Stimulated activated CD8-positive, alpha-beta memory T cell treated with anti-CD3 and anti-CD28 coated beads, Interleukin-2, amount 100 ng/mL, for 48 hours (primary cell): ENCODE measurements around the gene DNMT3L.
"Not testable (repeated sequence)": the region's sequence is repeated elsewhere in the genome, so short reads cannot be mapped to it uniquely, and the experiment has no call there.

Experiments used
- DNase-seq, 2 donors: peaks; one replicate each; pipeline ENCODE4 v3.0.0-alpha.2; 2020; ENCODE audit warnings: low read depth in 2 of 2

The DNMT3L gene

GRCh38 chr21:44295163-44295573 lies 33.5 kb upstream of the DNMT3L start:
- no peak for DNase-seq

- no peak for DNase-seq
These were observed 32.9 kb upstream of the DNMT3L start for GRCh38 chr21:44294391-44295162.

DNA sequence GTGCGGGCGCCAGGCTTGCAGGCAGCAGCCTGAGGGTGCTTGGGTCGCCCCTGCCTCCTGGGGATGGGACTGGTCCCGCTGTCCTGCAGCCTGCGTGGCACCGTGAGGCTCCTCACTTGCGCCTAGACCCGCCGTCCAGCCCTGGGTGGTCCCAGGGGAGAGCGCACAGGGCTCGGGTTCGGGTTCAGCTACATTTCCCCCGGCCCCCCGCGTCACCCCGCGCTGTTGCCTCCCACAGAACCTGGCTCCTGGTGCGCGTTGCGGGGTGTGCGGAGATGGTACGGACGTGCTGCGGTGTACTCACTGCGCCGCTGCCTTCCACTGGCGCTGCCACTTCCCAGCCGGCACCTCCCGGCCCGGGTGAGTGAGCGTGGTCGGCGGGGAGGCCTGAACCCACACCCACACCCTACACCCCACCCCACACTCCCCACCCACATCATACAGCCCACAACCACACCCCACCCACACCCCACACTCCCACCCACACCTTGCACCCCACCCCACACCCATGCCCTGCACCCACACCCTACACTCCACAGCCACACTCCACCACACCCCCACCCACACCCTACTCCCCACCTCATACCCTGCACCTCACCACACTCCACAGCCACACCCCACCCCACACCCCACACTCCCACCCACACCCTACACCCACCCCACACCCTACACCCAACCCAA lies 32.0 kb upstream of the DNMT3L start:
- DNase-seq: no peak

DNA sequence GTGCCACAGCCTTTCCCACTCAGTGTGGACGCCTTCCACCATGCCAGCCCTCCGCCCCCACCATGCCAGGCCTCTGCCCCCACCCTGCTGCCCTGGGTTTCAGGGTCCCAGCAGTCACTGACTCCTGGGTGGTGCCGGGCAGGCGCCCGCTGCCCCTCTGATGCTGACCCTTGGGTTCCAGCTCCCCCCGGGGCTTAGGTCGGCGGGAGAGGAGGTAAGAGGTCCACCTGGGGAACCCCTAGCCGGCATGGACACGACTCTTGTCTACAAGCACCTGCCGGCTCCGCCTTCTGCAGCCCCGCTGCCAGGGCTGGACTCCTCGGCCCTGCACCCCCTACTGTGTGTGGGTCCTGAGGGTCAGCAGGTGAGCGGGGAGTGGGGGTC lies 31.1 kb upstream of the DNMT3L start:
- no peak for DNase-seq

DNA sequence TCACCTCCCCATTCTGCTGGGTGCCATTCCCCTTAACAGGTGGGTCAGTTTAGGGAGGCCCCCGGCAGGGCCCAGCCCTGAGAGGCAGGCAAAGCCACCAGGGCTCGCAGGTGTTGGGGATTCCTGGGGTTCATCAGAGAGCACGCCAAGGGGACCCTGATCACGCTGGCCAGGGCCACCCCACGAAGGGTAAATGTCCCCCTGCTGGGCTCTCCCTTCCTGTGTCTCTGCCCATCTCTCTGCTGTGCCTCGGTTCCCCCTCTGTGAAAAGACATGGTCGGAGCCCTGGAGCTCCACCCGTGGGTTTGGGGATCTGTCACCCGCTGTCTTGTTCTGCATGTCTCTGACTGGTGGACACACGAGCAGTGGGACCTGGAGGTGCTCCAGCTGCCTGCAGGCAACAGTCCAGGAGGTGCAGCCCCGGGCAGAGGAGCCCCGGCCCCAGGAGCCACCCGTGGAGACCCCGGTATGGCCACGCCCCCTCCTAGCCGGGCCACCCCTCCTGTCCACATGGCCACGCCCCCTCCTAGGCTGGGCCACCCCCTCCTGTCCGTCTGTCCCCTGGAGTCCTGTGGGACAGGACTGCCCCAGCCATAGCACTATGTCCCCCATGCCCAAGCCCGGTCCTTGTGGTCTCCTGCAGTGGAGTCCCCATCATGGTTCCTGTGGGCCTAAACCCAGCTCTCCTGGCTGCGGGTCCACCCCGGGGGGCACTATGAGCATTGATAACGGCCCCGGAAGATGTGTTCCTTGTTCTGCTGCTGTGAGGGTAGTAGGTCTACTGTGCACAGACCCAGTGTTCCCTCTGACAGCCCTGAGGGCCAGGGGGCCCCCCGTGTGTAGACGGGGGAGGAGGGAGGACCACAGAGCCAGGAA lies 30.5 kb upstream of the DNMT3L start:
- DNase-seq: no peak

- no peak for DNase-seq
These were observed 29.6 kb upstream of the DNMT3L start for GRCh38 chr21:44291078-44291935.

DNA sequence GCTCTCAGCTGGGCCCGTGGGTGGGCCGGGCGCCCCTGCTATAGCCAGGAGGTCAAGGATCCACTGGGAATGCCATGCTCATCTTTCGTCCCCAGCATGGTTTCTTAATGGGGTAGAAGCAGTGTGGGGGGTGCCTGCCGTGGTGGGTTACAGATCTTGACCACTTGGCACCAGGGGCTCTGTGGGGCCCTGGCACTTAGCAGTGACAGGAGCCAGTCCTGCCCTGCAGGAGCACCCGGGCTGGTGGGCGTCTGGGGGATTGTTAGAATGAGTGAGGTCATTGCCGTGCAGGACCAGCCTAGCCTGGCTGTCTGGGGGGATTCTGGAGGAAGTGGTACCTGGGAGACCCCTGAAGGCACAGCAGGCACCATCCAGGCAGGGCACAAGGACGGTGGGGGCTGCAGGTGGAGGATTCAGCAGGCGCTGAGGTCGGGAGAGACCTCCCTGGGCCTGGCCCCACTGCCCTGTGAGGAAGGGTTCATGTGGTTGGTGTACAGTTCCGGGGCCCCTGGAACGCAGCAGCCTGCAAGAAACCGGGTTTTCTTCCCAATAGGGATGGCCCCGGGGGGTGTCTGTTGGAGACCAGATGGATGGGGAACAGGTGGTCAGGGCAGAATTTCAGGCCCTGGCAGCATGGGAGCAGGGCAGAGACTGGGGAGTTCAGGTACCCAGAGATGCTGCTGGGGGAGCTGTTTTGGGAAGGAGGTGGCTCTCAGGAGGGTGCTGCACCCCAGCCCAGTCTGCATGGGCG lies 28.8 kb upstream of the DNMT3L start:
- no peak for DNase-seq

DNA sequence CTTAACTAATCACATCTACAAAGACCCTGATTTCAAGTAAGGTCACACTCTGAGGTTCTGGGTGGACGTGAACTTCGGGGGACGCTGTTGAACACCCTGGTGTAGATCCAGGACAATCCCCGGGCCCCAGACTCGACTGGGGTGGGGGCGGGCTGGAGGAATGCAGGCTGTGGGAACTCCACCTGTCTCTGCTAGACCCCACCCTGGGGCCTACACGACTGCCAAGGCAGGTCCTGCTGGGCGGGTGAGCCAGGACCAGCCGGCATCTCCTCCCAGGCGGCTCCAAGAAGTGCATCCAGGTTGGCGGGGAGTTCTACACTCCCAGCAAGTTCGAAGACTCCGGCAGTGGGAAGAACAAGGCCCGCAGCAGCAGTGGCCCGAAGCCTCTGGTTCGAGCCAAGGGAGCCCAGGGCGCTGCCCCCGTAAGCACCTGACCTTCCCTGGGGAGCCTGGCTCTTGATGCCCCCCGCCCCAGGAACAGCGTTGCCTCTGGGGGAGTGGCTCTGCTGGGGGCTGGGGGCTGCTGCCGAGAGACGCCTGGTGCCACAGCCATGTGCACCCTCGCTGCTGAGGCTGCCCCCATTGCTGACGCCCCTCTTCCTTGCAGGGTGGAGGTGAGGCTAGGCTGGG lies 27.8 kb upstream of the DNMT3L start:
- DNase-seq: no peak

DNA sequence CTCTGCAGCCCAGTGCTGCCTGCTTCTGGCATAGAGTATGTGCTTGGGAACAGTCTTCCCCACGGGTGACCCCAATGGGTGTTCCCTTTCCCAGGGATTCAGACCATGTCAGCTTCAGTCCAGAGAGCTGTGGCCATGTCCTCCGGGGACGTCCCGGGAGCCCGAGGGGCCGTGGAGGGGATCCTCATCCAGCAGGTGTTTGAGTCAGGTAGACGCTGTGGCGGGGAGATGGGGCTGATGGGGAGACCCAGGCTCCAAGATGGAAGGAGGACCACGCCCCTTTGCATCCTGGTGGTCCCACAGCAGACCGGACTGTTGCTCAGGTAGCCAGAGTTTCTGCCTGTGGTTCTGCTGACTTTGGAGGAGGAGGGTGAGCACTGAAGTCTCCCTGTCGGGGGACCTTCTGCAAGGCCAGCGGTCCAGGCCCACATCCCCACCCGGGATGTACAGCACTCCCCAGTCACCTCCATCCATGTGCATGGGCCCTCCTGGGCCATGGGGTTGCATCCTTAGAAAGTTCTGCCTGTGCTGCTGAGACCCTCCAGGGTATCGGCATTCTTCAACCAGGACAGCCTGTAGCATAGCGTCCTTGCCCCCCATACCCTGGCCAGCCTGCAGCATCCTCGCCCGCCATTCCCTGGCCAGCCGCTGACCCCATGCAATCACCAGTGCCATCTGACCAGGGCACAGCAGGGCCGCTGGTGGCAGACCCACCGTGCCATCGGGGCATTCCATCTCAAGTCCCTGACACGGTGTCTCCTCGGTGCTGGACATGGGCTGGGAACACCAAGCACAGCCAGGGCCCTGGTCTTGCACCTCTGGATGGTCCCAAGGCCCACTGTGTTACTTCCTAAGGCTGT lies 26.8 kb upstream of the DNMT3L start:
- no peak for DNase-seq

- no peak for DNase-seq
These were observed 25.3 kb upstream of the DNMT3L start for GRCh38 chr21:44286716-44287632.

GRCh38 chr21:44286086-44286715 lies 24.5 kb upstream of the DNMT3L start:
- no peak for DNase-seq

DNA sequence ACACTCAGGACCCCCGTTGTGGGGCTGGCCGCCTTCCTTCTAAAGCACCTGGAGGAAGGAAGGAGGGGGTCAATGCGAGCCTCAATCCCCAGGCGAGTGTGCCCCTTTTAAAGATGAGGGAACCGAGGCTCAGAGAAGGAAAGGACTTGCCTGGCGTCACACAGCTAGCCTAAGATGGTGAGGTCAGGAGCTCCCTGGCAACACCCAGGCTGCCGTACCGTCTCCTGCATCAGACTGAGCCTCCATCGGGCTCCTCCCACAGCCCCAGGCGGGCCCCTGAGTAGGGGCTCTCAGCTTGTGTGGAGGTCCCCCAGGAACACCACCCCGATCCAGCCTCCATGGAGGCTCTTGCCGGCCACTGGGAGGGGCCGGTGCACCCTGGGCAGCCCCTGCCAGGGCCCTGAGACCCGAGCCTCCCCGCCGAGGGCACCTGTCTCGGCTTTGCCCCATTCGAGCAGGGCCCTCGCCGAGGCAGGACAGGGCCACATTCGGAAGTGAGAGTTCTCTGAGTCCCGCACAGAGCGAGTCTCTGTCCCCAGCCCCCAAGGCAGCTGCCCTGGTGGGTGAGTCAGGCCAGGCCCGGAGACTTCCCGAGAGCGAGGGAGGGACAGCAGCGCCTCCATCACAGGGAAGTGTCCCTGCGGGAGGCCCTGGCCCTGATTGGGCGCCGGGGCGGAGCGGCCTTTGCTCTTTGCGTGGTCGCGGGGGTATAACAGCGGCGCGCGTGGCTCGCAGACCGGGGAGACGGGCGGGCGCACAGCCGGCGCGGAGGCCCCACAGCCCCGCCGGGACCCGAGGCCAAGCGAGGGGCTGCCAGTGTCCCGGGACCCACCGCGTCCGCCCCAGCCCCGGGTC lies 23.7 kb upstream of the DNMT3L start, which contains the start of gene AIRE:
AIRE (plus strand) TSS at position 739 of the 855 bp plus-strand sequence. CDS start 131 bp downstream, outside the sequence.
- DNase-seq: no peak

DNA sequence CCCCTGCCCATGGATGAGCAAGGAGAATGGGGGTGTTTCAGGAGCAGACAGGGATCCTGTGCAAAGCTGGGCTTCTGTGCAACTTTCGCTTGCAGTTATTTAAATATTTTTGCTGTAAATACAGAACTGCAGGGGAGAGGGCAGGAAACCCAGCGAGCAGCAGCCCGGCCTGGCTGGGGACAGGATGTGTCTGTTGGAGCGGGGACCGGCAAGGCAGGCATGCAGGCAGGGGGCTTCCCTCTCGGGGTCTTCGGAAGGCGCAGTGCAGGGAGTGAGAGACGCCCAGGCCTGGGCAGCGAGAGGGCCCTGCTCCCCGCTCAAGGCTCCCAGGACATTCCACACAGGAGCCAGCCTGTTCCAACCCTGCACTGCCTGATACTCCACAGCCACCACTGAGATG lies 22.3 kb upstream of the DNMT3L start:
- no peak for DNase-seq

DNA sequence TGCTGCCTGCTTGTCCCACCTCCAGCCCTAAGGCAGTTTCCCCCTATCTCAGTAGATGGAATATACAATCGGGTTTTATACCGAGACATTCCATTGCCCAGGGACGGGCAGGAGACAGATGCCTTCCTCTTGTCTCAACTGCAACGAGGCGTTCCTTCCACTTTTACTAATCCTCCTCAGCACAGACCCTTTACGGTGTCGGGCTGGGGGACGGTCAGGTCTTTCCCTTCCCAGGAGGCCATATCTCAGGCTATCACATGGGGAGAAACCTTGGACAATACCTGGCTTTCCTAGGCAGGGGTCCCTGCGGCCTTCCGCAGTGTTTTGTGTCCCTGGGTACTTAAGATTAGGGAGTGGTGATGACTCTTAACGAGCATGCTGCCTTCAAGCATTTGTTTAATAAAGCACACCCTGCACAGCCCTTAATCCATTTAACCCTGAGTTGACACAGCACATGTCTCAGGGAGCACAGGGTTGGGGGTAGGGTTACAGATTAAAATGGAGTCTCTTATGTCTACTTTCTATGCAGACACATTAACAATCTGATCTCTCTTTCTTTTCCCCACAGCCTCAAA lies 21.6 kb upstream of the DNMT3L start:
- not testable (repeated sequence) for DNase-seq

GRCh38 chr21:44282370-44282769 lies 20.7 kb upstream of the DNMT3L start:
- DNase-seq: no peak

DNA sequence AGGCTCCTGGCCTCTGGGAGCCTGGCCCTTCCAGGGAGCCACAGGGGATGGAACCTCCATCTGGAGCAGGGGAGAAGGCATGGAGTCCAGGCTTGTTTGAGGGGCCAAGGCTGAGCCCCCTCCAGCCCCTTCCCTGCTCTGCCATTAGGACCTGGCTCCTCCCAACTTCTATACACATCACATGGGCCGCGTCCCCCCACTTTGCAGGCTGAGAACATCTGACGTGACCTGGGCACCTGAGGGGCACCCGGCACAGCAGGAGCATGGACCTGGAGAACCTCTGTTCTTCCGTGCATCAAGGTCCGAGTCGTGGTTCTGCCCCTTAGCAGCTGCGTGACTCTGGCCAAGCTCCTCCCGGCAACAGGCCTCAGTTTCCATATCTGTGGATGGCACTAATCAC lies 20.1 kb upstream of the DNMT3L start:
- no peak for DNase-seq
